ENCODE results near the gene CARMIL1.

DNA sequence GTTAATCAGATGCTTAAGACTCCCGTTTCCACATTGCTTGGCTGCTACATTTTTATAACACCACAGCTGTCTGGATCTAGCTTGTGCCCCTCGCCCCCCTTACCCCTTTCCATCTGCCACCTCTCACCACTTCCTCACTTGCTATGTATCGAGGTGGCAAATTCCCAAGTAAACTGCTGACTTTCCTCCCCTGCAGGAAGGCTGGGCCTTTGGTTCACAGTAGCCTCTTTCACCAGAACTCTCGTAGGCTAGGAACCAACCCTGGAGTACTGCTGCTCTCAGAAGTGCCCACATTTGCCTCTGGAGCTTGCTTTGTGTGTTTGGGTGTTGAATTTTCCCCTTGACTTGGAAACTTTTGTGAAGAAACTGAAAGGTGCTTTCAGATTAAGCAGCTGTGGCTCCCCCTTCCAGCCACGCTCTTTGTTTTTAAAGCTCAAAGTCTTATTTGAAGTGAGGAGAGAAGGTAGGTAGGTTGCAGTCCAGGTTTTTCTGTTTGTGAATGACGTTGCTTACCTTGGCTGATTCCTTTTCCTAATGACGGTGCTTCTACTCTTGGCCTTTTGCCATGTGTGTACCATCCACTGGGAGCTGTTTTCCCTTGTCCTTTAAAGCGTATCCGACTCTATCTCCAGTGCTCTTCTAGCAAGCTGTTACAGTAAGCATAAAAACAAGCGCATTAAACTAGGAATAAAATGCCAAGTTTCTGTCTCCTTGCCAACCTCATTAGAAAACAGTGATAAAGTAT lies 90.4 kb downstream of the CARMIL1 start:
- TF ChIP-seq ATF2 (IDR thresholded peaks at IDR 0.05; ENCODE audit: low read length), result no peak
- TF ChIP-seq, protein P1, sequence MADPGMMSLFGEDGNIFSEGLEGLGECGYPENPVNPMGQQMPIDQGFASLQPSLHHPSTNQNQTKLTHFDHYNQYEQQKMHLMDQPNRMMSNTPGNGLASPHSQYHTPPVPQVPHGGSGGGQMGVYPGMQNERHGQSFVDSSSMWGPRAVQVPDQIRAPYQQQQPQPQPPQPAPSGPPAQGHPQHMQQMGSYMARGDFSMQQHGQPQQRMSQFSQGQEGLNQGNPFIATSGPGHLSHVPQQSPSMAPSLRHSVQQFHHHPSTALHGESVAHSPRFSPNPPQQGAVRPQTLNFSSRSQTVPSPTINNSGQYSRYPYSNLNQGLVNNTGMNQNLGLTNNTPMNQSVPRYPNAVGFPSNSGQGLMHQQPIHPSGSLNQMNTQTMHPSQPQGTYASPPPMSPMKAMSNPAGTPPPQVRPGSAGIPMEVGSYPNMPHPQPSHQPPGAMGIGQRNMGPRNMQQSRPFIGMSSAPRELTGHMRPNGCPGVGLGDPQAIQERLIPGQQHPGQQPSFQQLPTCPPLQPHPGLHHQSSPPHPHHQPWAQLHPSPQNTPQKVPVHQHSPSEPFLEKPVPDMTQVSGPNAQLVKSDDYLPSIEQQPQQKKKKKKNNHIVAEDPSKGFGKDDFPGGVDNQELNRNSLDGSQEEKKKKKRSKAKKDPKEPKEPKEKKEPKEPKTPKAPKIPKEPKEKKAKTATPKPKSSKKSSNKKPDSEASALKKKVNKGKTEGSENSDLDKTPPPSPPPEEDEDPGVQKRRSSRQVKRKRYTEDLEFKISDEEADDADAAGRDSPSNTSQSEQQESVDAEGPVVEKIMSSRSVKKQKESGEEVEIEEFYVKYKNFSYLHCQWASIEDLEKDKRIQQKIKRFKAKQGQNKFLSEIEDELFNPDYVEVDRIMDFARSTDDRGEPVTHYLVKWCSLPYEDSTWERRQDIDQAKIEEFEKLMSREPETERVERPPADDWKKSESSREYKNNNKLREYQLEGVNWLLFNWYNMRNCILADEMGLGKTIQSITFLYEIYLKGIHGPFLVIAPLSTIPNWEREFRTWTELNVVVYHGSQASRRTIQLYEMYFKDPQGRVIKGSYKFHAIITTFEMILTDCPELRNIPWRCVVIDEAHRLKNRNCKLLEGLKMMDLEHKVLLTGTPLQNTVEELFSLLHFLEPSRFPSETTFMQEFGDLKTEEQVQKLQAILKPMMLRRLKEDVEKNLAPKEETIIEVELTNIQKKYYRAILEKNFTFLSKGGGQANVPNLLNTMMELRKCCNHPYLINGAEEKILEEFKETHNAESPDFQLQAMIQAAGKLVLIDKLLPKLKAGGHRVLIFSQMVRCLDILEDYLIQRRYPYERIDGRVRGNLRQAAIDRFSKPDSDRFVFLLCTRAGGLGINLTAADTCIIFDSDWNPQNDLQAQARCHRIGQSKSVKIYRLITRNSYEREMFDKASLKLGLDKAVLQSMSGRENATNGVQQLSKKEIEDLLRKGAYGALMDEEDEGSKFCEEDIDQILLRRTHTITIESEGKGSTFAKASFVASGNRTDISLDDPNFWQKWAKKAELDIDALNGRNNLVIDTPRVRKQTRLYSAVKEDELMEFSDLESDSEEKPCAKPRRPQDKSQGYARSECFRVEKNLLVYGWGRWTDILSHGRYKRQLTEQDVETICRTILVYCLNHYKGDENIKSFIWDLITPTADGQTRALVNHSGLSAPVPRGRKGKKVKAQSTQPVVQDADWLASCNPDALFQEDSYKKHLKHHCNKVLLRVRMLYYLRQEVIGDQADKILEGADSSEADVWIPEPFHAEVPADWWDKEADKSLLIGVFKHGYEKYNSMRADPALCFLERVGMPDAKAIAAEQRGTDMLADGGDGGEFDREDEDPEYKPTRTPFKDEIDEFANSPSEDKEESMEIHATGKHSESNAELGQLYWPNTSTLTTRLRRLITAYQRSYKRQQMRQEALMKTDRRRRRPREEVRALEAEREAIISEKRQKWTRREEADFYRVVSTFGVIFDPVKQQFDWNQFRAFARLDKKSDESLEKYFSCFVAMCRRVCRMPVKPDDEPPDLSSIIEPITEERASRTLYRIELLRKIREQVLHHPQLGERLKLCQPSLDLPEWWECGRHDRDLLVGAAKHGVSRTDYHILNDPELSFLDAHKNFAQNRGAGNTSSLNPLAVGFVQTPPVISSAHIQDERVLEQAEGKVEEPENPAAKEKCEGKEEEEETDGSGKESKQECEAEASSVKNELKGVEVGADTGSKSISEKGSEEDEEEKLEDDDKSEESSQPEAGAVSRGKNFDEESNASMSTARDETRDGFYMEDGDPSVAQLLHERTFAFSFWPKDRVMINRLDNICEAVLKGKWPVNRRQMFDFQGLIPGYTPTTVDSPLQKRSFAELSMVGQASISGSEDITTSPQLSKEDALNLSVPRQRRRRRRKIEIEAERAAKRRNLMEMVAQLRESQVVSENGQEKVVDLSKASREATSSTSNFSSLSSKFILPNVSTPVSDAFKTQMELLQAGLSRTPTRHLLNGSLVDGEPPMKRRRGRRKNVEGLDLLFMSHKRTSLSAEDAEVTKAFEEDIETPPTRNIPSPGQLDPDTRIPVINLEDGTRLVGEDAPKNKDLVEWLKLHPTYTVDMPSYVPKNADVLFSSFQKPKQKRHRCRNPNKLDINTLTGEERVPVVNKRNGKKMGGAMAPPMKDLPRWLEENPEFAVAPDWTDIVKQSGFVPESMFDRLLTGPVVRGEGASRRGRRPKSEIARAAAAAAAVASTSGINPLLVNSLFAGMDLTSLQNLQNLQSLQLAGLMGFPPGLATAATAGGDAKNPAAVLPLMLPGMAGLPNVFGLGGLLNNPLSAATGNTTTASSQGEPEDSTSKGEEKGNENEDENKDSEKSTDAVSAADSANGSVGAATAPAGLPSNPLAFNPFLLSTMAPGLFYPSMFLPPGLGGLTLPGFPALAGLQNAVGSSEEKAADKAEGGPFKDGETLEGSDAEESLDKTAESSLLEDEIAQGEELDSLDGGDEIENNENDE (IDR thresholded peaks at IDR 0.05; ENCODE audit: insufficient replicate concordance, low read length), result no peak
- TF ChIP-seq, protein P2, sequence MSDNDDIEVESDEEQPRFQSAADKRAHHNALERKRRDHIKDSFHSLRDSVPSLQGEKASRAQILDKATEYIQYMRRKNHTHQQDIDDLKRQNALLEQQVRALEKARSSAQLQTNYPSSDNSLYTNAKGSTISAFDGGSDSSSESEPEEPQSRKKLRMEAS (IDR thresholded peaks at IDR 0.05), result no peak
- TF ChIP-seq MAFK (IDR thresholded peaks at IDR 0.05; ENCODE audit: low read depth, low read length), result no peak
- TF ChIP-seq EZH2 (IDR thresholded peaks at IDR 0.05; ENCODE audit: low read depth, low read length, severe bottlenecking), result no peak
- TF ChIP-seq NRF1 (IDR thresholded peaks at IDR 0.05; ENCODE audit: low read depth, low read length), result no peak
- no peak for TF ChIP-seq POLR2AphosphoS5 (IDR thresholded peaks at IDR 0.05; ENCODE audit: low read depth, low read length)
- no peak for TF ChIP-seq E2F6 (IDR thresholded peaks at IDR 0.05)
- no peak for TF ChIP-seq BCL11A (IDR thresholded peaks at IDR 0.05; ENCODE audit: low read depth in 2 of 2, low read length in 2 of 2)

All from H1 (cell line).